GM12864 (cell line): ENCODE measurements around the gene TMIGD1.

Experiments used
- DNase-seq: peaks from one replicate; pipeline ENCODE4 v3.0.0-alpha.2; 2011; ENCODE audit warnings: low read depth
- H3K4me3 ChIP-seq: 2 replicates; pipeline ENCODE4 v1.5.1; 2011; ENCODE audit warnings: mild to moderate bottlenecking, low read depth, low read length, control low read depth
- TF ChIP-seq, protein P1 (sequence below): IDR thresholded peaks from 2 replicates; pipeline ENCODE4 v1.5.1; 2011; ENCODE audit warnings: low read depth, mild to moderate bottlenecking, moderate library complexity, low read length, control low read depth, inconsistent platforms; ENCODE audit errors: missing control alignments

Gene TMIGD1

GRCh38 chr17:30332057-30332542 is 1.8 kb downstream of the TMIGD1 start:
- no peak overlapping the region; the same call in 1 of the 2 replicates for H3K4me3 ChIP-seq
- DNase-seq: no peak
- TF ChIP-seq, protein P1, sequence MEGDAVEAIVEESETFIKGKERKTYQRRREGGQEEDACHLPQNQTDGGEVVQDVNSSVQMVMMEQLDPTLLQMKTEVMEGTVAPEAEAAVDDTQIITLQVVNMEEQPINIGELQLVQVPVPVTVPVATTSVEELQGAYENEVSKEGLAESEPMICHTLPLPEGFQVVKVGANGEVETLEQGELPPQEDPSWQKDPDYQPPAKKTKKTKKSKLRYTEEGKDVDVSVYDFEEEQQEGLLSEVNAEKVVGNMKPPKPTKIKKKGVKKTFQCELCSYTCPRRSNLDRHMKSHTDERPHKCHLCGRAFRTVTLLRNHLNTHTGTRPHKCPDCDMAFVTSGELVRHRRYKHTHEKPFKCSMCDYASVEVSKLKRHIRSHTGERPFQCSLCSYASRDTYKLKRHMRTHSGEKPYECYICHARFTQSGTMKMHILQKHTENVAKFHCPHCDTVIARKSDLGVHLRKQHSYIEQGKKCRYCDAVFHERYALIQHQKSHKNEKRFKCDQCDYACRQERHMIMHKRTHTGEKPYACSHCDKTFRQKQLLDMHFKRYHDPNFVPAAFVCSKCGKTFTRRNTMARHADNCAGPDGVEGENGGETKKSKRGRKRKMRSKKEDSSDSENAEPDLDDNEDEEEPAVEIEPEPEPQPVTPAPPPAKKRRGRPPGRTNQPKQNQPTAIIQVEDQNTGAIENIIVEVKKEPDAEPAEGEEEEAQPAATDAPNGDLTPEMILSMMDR: no peak

DNA sequence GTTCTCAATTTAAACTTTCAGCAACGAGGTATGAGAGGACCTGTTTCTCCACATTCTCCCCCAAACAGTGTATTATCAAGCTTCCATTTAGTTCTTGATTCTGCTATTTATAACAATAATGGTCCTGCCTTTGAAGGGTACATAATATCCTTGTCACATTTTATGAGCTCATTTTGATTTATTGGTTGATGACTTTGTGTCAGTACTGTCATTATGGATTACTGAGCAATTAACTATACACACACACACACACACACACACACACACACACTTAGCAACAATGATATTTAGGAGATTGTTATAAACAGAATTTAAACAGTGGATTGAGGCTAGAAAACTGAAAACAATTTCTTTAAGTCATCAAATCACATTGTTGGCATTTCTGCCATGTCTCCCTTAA is 7.0 kb downstream of the TMIGD1 start:
- TF ChIP-seq, protein P1: no peak
- no peak overlapping the region for H3K4me3 ChIP-seq
- DNase-seq: no peak

GRCh38 chr17:30324723-30325122 is 9.1 kb downstream of the TMIGD1 start:
- no peak for DNase-seq
- TF ChIP-seq, protein P1: no peak
- no peak overlapping the region for H3K4me3 ChIP-seq

DNA sequence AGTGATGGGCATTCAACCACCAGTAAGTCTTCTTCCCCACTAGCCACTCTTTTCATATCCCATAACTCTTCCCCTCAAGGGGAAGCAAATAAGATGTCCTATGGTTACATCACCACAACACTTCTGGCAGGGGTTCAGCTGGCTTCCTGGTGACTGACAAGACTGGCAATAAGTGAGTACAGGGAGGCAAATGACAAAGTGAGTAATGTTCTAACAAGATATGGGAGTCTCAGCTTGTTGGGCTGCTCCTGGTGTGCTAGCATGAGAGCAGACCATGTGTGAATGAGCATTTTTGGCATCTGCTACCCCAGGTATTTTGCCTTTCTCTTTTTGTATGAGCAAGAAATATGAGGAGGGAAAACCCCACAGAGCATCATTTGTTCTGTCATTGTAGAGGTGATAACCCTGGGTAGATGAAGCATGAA is 9.9 kb downstream of the TMIGD1 start:
- no peak for DNase-seq
- H3K4me3 ChIP-seq: no peak overlapping the region
- TF ChIP-seq, protein P1: no peak

DNA sequence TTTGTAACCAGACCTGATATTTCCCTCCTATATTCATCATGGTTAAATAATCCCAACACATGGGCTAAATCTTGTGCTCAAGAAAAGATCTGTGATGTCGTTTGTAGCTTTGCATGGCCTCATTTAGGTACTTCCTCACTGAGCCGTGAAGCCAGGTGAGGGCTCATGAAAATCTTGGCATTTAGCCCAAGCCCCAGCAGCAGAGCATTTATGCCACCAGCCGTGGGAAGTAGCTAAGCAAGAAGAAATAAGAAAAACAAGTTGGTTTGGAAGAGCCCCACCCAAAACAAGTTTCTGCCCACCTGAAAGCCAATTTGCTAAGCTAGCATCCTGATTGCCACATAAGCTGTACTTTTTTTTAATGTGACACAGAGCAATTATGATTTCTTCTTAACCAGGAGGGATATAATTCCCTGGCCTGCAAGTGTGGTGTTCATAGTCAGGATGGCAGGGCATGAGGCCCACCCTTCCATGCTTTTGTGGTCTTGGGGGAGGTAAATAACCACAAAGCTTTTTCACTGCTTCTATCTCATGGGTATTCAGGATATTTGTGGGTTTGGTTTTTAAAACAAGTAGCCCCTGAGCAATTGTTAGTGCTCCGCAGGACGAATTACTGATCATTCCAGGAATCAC is 10.5 kb downstream of the TMIGD1 start:
- no peak for DNase-seq
- no peak overlapping the region for H3K4me3 ChIP-seq
- TF ChIP-seq, protein P1: no peak

DNA sequence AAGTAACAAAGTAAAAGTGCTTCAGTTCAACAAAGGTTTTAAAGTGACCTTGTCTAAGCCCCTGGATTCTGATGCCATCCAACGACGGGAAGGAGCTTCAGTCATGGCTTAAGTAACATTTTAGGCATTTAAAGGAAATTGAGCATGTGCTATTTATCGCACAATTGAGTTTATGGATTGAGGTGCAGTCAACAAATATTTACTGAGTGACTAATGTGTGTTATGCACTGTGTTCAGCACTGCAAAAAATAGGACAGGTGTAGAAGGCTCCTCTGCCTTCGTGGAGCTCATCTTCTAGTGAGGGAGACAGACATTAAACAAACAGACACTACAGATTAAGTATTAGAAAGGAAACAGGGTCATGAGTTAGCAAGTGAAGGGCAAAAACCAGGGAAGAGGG is 12.5 kb downstream of the TMIGD1 start:
- no peak overlapping the region for H3K4me3 ChIP-seq
- DNase-seq: no peak
- TF ChIP-seq, protein P1: no peak

- no peak for DNase-seq
- no peak overlapping the region for H3K4me3 ChIP-seq
- TF ChIP-seq, protein P1: no peak
These were observed 15.7 kb downstream of the TMIGD1 start for GRCh38 chr17:30318155-30318554.
